GM18867 (cell line): ENCODE measurements around the gene ALDH1B1.

Experiments
- ATAC-seq: cut with Tn5 transposase; IDR thresholded peaks from one replicate; pipeline ENCODE4 v1.9.1; 2021; ENCODE audit warnings: mild to moderate bottlenecking, moderate library complexity; ENCODE audit not compliant: unreplicated experiment

ALDH1B1 gene

DNA sequence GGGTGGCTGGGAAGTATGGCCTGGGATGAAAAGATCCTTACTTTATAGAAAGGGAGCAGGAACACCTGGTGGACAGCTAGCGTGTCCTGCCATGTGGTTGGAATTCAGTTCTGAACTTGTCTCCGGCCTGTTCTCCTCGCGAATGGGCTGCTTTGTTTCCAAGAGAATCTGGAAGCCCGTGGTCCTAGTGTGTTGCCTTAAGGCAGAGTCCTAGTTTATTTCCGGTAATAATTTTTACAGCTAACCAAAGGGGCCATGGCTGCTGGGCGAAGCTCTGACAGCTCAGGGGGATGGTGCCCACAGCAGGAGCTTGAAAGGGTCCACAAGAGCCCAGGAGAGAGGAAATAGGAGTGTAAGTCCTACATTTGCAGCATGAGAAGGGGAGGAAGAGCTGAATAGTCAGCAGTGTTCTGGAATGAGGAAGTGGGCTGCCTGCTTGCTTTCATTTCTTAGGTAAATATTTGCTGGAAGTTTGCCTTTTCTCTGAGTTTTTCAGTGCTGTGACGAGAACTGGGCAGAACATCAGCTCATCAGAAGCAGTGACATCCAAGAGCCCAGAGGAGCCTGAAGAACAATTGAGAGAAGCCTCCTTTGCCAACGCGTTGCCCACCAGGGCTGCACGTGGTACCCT lies 44.8 kb downstream of the ALDH1B1 start:
- peak; percentile 42 for ATAC-seq

- ATAC-seq, result no peak
Measured at GRCh38 chr9:38439291-38439915, 46.9 kb downstream of the ALDH1B1 start.

- ATAC-seq, result no peak
Measured at GRCh38 chr9:38439916-38440301, 47.4 kb downstream of the ALDH1B1 start.

DNA sequence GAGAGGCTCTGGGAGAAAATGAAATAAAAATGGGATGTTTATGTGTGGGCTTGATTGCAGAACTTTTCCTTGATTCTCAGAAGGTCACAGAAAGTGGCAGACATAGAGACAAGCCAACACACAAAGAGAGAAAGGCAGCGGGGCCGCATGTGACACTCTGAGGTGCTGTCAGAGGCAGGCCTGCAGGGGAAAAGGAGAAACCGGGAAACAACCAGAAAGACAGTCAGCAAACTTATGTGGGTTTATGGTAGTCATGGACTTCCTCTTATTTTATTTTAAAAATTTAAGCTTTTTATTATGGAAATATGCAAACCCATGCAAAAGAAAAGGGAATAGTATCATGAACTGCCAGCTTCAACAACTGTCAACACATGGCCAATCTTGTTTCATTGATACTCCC lies 48.0 kb downstream of the ALDH1B1 start:
- ATAC-seq, result no peak

- ATAC-seq, result no peak
Measured at GRCh38 chr9:38441347-38442085, 49.0 kb downstream of the ALDH1B1 start.

DNA sequence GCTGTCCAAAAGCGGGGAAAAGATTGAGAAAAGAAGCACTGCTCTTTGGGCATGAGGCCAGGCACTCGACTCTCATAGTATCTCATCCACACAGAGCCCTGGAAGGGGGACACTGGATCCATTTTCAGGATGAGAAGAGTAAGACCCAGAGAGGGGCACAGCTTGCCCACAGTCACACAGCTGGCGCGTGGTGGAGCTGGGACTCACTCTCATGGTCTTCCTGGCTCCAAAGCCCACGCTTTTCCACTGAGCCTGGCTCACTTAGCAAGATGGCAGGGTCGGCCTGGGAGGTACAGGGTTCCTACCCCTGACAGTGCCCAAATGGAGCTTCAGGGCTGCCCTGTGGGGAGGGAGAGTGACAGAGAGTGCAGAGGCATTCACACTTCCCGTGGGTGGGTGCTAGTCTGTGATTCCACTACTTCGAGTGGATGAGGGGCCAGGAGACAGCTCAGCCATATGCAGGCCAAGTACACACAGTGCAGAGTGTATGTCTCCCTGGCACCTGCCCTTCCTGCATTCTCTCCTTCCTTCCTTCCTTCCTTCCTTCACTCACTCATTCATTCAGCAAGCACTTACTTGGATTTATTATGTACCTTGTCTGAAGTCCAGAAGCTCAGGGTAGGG lies 50.1 kb downstream of the ALDH1B1 start:
- no peak for ATAC-seq

DNA sequence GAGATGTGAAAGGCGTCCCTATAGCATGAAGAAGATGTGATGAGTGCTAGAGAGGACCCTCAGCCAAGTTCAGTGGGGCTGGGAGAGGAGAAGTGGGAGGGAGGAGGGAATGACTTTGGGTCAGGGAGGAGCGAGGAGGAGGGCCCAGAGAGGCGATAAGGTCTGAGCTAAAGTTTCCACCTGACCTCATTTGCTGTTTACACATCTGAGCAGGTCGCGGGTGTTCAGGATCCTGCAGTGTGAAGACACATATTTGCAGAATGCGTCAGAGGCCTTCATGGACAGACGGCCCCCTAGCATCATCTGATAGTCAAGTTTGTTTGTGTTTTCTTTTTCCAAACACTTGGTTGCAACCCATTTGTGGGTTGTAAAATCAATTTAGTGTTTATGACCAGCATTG lies 50.7 kb downstream of the ALDH1B1 start:
- no peak for ATAC-seq

- ATAC-seq, result no peak
Measured at GRCh38 chr9:38443597-38443996, 51.1 kb downstream of the ALDH1B1 start.

DNA sequence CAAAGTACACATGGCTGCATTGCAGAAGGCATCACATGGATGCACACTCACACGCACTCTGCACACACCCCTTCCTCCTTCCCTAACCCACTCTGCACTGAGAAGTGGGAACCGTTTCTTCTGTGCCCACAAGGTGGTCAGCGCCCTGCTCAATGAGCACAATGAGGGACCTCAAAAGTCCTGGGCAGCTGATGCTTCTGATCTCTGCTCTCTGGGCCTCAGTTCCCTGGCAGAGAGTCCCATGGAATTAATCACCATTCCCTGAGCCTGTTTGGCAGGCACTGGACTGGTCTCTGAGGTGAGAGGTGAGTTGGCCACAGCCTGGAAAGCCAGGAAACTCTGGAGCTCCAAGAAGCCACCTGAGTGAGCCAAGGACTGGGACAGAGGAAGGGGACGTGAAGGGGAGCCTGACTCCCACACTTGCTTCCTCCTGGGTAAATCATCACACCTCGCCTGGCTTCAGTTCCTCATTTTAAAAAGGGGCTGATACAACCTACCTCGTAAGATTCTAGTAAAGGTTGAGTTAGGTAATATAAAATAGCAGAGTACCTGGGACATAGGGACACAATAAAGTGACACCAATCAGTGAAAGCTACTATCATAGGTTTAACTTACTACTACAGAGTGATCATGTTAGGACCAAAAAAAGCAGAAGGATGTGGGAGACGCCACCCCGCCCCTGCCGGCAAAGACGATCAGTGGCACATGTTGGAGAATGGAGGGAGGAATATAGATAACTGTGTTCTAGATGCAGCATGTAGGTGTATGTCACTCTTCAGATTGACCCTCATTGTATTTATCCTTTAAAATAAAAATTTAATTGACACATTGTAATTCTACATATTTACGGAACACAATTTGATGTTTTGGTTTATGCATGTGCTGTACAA lies 52.9 kb downstream of the ALDH1B1 start:
- peak; percentile 94 for ATAC-seq

DNA sequence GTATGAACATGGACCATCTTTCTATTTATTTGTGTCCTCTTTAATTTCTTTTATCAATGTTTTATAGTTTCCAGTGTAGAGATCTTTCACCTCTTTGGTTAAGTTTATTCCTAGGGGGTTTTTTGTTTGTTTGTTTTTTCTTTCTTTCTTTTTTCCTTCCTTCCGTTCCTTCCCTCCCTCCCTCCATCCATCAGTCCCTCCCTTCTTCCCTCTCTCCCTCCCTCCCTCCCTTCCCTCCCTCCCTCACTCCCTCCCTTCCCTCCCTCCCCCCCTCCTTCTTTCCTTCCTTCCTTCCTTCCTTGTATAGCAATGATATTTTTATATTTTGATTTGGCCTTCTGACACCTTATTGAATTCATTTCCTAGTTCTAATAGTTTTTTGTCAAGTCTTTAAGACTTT lies 55.2 kb downstream of the ALDH1B1 start:
- no peak for ATAC-seq
